Neural cell (in vitro differentiated cells): ENCODE data around the gene MARCHF5. TPM values are rescaled to one million over a fixed set of nuclear protein-coding genes. Genes with fewer than 3 reads are reported as not detected.

Source experiments
- H2AFZ ChIP-seq: fragments of 200-600, 300-800 bp; sonication (generic), shearing (Covaris generic); 2 replicates; pipeline ENCODE4 v1.6.0; 2014; ENCODE audit warnings: low read depth, mild to moderate bottlenecking, antibody characterized with exemption, low read length, moderate library complexity
- H3F3A ChIP-seq: fragments of 200-600 bp; shearing (Covaris generic); 2 replicates; pipeline ENCODE4 v1.6.1; 2016; ENCODE audit warnings: mild to moderate bottlenecking, moderate library complexity, mixed read lengths, antibody characterized with exemption, low read length; ENCODE audit not compliant: insufficient read depth, poor library complexity, severe bottlenecking
- H3K27ac ChIP-seq: fragments of 200-600, 300-800 bp; sonication (generic), shearing (Covaris generic); 2 replicates; pipeline ENCODE4 v1.5.1; 2014; ENCODE audit warnings: mild to moderate bottlenecking, low read length, moderate library complexity
- H3K27me3 ChIP-seq: fragments of 300-800, 200-600 bp; sonication (generic), shearing (Covaris generic); 2 replicates; pipeline ENCODE4 v1.6.0; 2014; ENCODE audit warnings: mild to moderate bottlenecking, low read depth, low read length, moderate library complexity; ENCODE audit not compliant: insufficient read depth
- H3K36me3 ChIP-seq: fragments of 300-800, 200-600 bp; sonication (generic), shearing (Covaris generic); 2 replicates; pipeline ENCODE4 v1.5.1; 2014; ENCODE audit warnings: mild to moderate bottlenecking, antibody characterized with exemption, low read length, moderate library complexity; ENCODE audit not compliant: insufficient read depth
- H3K4me2 ChIP-seq: fragments of 300-800, 200-600 bp; sonication (generic), shearing (Covaris generic); 2 replicates; pipeline ENCODE4 v1.6.0; 2014; ENCODE audit warnings: mild to moderate bottlenecking, low read length
- H3K4me3 ChIP-seq: fragments of 300-800, 200-600 bp; sonication (generic), shearing (Covaris generic); 2 replicates; pipeline ENCODE4 v1.5.1; 2014; ENCODE audit warnings: mild to moderate bottlenecking, low read length, moderate library complexity
- H3K79me2 ChIP-seq: fragments of 200-600 bp; shearing (Covaris generic); replicated peaks from 2 replicates; pipeline ENCODE4 v1.6.0; 2014; ENCODE audit warnings: mild to moderate bottlenecking, low read length, moderate library complexity; ENCODE audit not compliant: insufficient read depth
- H3K9ac ChIP-seq: fragments of 300-800, 200-600 bp; sonication (generic), shearing (Covaris generic); 2 replicates; pipeline ENCODE4 v1.6.1; 2016; ENCODE audit warnings: mild to moderate bottlenecking, low read length, mixed read lengths
- H3K9me2 ChIP-seq: fragments of 200-600 bp; shearing (Covaris generic); 2 replicates; pipeline ENCODE4 v1.6.1; 2016; ENCODE audit warnings: mild to moderate bottlenecking, low read length, mixed read lengths; ENCODE audit not compliant: insufficient read depth
- H3K9me3 ChIP-seq: fragments of 200-600, 300-800 bp; sonication (generic), shearing (Covaris generic); 2 replicates; pipeline ENCODE4 v1.6.1; 2016; ENCODE audit warnings: mild to moderate bottlenecking, mixed run types, low read length, moderate library complexity, mixed read lengths
- H4K20me1 ChIP-seq: fragments of 200-600 bp; shearing (Covaris generic); 2 replicates; pipeline ENCODE4 v1.6.1; 2016; ENCODE audit warnings: mild to moderate bottlenecking, mixed run types; ENCODE audit not compliant: insufficient read depth
- EP300 ChIP-seq: fragments of 450-650 bp; conservative IDR thresholded peaks from 2 replicates; pipeline ENCODE4 v1.6.1; 2014; ENCODE audit warnings: antibody characterized with exemption, mild to moderate bottlenecking, moderate library complexity; ENCODE audit not compliant: poor library complexity, severe bottlenecking
- EZH2 ChIP-seq: fragments of 200-600, 300-800 bp; shearing (Covaris generic), sonication (generic); IDR thresholded peaks from 2 replicates; pipeline ENCODE4 v1.6.1; 2014; ENCODE audit warnings: antibody characterized with exemption, low read length, borderline replicate concordance, mild to moderate bottlenecking; ENCODE audit not compliant: insufficient read depth, poor library complexity, severe bottlenecking
- MXI1 ChIP-seq: fragments of 450-650 bp; conservative IDR thresholded peaks from 2 replicates; pipeline ENCODE4 v1.6.1; 2014; ENCODE audit warnings: antibody characterized with exemption, mild to moderate bottlenecking; ENCODE audit not compliant: poor library complexity, severe bottlenecking
- POLR2AphosphoS5 ChIP-seq: IDR thresholded peaks from 2 replicates; pipeline ENCODE4 v1.6.1; 2012
- RAD21 ChIP-seq: fragments of 450-650 bp; conservative IDR thresholded peaks from 2 replicates; pipeline ENCODE4 v1.6.1; 2014; ENCODE audit warnings: antibody characterized with exemption, mild to moderate bottlenecking, moderate library complexity
- SMC3 ChIP-seq: fragments of 450-650 bp; conservative IDR thresholded peaks from 2 replicates; pipeline ENCODE4 v1.6.1; 2014; ENCODE audit warnings: antibody characterized with exemption, mild to moderate bottlenecking, moderate library complexity; ENCODE audit not compliant: poor library complexity
- TAF1 ChIP-seq: IDR thresholded peaks from 2 replicates; pipeline ENCODE4 v1.6.1; 2012; ENCODE audit warnings: low read depth
- polyA plus RNA-seq: library from polyadenylated mRNA; depleted of rRNA; stranded (reverse); fragments of >200 nt; gene quantifications from 2 replicates; pipeline ENCODE4 v1.2.3, GENCODE V29; 2014
- TF ChIP-seq, protein P1 (sequence below): fragments of 450-650 bp; IDR thresholded peaks from 2 replicates; pipeline ENCODE4 v1.5.1; 2014; ENCODE audit warnings: antibody characterized with exemption, mild to moderate bottlenecking, moderate library complexity; ENCODE audit not compliant: poor library complexity, severe bottlenecking
- TF ChIP-seq, protein P2 (sequence below): IDR thresholded peaks from 2 replicates; pipeline ENCODE4 v1.6.1; 2012; ENCODE audit warnings: borderline replicate concordance

MARCHF5 gene
- polyA plus RNA-seq, 1 donor from 2014 or later = 65.5 TPM

DNA sequence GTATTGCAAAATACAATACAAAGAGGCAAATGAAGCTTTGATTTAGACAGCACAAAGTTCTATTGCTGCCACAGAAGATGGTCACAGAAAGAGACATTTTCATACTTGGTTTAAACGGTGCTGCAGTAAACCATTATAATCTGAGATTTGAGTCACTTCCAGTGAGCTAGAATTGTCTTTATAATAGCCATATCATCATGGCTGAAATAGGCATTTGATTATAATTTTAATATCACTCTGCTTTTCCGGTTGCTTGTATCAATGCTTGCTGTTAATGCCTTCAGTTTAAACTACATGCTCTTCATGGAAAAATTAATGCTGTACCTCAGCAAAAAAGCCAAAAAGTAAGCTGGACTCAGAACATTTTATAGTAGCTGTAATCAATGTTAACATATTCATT is 48.6 kb upstream of the MARCHF5 start:
- Histone ChIP-seq H3K9ac (peak overlapping the region; percentile 84), H3K27ac (peak overlapping the region; percentile 98), H3K4me2 (peak overlapping the region; percentile 92), H3K4me3 (peak overlapping the region; percentile 87), H2AFZ (peak overlapping the region; percentile 5), H4K20me1 (peaks cover 16% of the 10 kb centered on the region), H3K36me3 (no peaks in the 10 kb centered on the region), H3F3A (peaks cover 5% of the 10 kb centered on the region), H3K9me3 (no peaks in the 10 kb centered on the region), H3K27me3 (no peaks in the 10 kb centered on the region), H3K79me2 (peaks cover 38% of the 10 kb centered on the region), H3K9me2 (no peaks in the 10 kb centered on the region)
- TF ChIP-seq MXI1 (no peak), EZH2 (no peak), EP300 (no peak), RAD21 (no peak), SMC3 (no peak), TAF1 (no peak), POLR2AphosphoS5 (no peak)
- TF ChIP-seq, protein P1, sequence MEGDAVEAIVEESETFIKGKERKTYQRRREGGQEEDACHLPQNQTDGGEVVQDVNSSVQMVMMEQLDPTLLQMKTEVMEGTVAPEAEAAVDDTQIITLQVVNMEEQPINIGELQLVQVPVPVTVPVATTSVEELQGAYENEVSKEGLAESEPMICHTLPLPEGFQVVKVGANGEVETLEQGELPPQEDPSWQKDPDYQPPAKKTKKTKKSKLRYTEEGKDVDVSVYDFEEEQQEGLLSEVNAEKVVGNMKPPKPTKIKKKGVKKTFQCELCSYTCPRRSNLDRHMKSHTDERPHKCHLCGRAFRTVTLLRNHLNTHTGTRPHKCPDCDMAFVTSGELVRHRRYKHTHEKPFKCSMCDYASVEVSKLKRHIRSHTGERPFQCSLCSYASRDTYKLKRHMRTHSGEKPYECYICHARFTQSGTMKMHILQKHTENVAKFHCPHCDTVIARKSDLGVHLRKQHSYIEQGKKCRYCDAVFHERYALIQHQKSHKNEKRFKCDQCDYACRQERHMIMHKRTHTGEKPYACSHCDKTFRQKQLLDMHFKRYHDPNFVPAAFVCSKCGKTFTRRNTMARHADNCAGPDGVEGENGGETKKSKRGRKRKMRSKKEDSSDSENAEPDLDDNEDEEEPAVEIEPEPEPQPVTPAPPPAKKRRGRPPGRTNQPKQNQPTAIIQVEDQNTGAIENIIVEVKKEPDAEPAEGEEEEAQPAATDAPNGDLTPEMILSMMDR = no peak
- TF ChIP-seq, protein P2, sequence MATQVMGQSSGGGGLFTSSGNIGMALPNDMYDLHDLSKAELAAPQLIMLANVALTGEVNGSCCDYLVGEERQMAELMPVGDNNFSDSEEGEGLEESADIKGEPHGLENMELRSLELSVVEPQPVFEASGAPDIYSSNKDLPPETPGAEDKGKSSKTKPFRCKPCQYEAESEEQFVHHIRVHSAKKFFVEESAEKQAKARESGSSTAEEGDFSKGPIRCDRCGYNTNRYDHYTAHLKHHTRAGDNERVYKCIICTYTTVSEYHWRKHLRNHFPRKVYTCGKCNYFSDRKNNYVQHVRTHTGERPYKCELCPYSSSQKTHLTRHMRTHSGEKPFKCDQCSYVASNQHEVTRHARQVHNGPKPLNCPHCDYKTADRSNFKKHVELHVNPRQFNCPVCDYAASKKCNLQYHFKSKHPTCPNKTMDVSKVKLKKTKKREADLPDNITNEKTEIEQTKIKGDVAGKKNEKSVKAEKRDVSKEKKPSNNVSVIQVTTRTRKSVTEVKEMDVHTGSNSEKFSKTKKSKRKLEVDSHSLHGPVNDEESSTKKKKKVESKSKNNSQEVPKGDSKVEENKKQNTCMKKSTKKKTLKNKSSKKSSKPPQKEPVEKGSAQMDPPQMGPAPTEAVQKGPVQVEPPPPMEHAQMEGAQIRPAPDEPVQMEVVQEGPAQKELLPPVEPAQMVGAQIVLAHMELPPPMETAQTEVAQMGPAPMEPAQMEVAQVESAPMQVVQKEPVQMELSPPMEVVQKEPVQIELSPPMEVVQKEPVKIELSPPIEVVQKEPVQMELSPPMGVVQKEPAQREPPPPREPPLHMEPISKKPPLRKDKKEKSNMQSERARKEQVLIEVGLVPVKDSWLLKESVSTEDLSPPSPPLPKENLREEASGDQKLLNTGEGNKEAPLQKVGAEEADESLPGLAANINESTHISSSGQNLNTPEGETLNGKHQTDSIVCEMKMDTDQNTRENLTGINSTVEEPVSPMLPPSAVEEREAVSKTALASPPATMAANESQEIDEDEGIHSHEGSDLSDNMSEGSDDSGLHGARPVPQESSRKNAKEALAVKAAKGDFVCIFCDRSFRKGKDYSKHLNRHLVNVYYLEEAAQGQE = no peak

DNA sequence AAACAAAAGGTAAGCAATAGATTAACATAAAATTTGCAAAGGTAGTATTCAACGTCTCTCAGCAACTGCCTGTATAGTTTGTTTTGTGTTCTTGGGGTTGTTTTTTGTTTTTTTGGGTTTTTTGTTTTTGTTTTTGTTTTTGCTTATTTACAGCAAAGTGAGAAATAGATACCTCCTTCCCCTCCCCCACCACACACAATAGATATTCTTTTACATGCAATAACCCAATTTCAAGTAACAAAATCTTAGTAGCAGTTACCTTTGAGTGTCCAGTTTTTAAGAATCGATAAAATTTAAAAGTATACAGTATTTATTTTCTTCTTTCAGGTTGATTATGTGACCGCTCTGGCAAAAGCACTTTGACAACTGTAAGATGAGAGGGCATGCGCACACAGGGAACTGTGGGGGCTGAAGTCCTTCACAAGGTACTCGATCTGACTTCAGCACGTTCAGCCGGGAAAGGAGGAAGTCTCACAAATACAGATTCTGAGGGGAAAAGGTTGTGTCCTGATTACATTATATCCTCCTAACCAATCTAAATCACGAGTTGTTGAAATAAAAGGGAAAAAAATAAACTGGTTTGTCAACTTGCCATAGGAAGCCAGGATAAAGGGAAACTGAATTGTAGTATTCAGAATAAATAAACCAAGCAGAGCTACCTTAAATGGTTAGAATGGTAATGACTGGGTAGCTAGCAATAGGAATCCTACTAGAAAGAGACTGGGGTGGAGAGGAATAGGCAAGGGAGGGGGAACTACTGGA is 47.9 kb upstream of the MARCHF5 start:
- H3K4me2 ChIP-seq = peak overlapping the region; percentile 92
- H3K27me3 ChIP-seq = no peaks in the 10 kb centered on the region
- peak overlapping the region; percentile 87 for H3K4me3 ChIP-seq
- H3K9me2 ChIP-seq = no peaks in the 10 kb centered on the region
- H3K9ac ChIP-seq = peak overlapping the region; percentile 84
- no peak for TF ChIP-seq RAD21
- TF ChIP-seq, protein P2 = peak; percentile 16
- TF ChIP-seq, protein P1 = no peak
- TF ChIP-seq TAF1 = peak; percentile 67
- TF ChIP-seq MXI1 = peak; percentile 64
- TF ChIP-seq POLR2AphosphoS5 = peak; percentile 89
- peak; percentile 34 for TF ChIP-seq SMC3
- peak; percentile 55 for TF ChIP-seq EP300
- peaks cover 5% of the 10 kb centered on the region for H3F3A ChIP-seq
- peaks cover 10% of the 10 kb centered on the region for H4K20me1 ChIP-seq
- no peaks in the 10 kb centered on the region for H3K9me3 ChIP-seq
- peak overlapping the region; percentile 59 for H2AFZ ChIP-seq
- H3K79me2 ChIP-seq = peaks cover 31% of the 10 kb centered on the region
- H3K27ac ChIP-seq = peak overlapping the region; percentile 98
- H3K36me3 ChIP-seq = no peaks in the 10 kb centered on the region
